HepG2 (cell line): ENCODE measurements around the gene CTU2. TPM values are rescaled to one million over a fixed set of nuclear protein-coding genes. Genes with fewer than 3 reads are reported as not detected.

Experiments
- ADNP ChIP-seq: sonication (generic); formaldehyde crosslinking; IDR thresholded peaks from 2 replicates; pipeline ENCODE4 v1.4.0; 2020; ENCODE audit warnings: missing genetic modification reagents
- KDM5B ChIP-seq: sonication (generic); formaldehyde crosslinking; IDR thresholded peaks from 2 replicates; pipeline ENCODE4 v1.4.0; 2020; ENCODE audit warnings: missing genetic modification reagents, mild to moderate bottlenecking, borderline replicate concordance
- MTA1 ChIP-seq: sonication (generic); formaldehyde crosslinking; IDR thresholded peaks from 2 replicates; pipeline ENCODE4 v1.4.0; 2020; ENCODE audit warnings: missing genetic modification reagents, mild to moderate bottlenecking, borderline replicate concordance
- NFIC ChIP-seq: IDR thresholded peaks from 2 replicates; pipeline ENCODE4 v1.6.1; 2012; ENCODE audit warnings: mild to moderate bottlenecking, low read length, inconsistent platforms
- PHF21A ChIP-seq: sonication (generic); formaldehyde crosslinking; IDR thresholded peaks from 2 replicates; pipeline ENCODE4 v1.5.0; 2020; ENCODE audit warnings: mild to moderate bottlenecking, missing genetic modification reagents
- PHF5A ChIP-seq: IDR thresholded peaks from one replicate; pipeline ENCODE4 v1.6.1; 2018; ENCODE audit warnings: low read depth, missing genetic modification reagents; ENCODE audit not compliant: unreplicated experiment
- SIX1 ChIP-seq: sonication (generic); formaldehyde crosslinking; IDR thresholded peaks from 2 replicates; pipeline ENCODE4 v1.4.0; 2020; ENCODE audit warnings: missing genetic modification reagents, borderline replicate concordance
- ZBTB20 ChIP-seq: sonication (generic); formaldehyde crosslinking; IDR thresholded peaks from 2 replicates; pipeline ENCODE4 v1.8.1; 2023; ENCODE audit warnings: missing genetic modification reagents, low read depth, mild to moderate bottlenecking, borderline replicate concordance
- ZBTB7B ChIP-seq: sonication (generic); formaldehyde crosslinking; IDR thresholded peaks from 2 replicates; pipeline ENCODE4 v1.4.0; 2020; ENCODE audit warnings: missing genetic modification reagents
- ZIK1 ChIP-seq: sonication (generic); formaldehyde crosslinking; IDR thresholded peaks from 2 replicates; pipeline ENCODE4 v1.5.0; 2020; ENCODE audit warnings: mild to moderate bottlenecking, low read depth, missing genetic modification reagents, borderline replicate concordance
- ZMYM4 ChIP-seq: sonication (generic); formaldehyde crosslinking; IDR thresholded peaks from 2 replicates; pipeline ENCODE4 v1.8.1; 2023; ENCODE audit warnings: mild to moderate bottlenecking, missing genetic modification reagents
- ZNF180 ChIP-seq: sonication (generic); formaldehyde crosslinking; IDR thresholded peaks from 2 replicates; pipeline ENCODE4 v1.4.0; 2020; ENCODE audit warnings: low read depth, missing genetic modification reagents, borderline replicate concordance
- ZNF530 ChIP-seq: sonication (generic); formaldehyde crosslinking; IDR thresholded peaks from 2 replicates; pipeline ENCODE4 v1.5.0; 2020; ENCODE audit warnings: low read depth, mild to moderate bottlenecking, missing genetic modification reagents
- ZNF543 ChIP-seq: sonication (generic); formaldehyde crosslinking; IDR thresholded peaks from 2 replicates; pipeline ENCODE4 v1.4.0; 2020; ENCODE audit warnings: mild to moderate bottlenecking, missing genetic modification reagents
- ZNF619 ChIP-seq: sonication (generic); formaldehyde crosslinking; IDR thresholded peaks from 2 replicates; pipeline ENCODE4 v1.4.0; 2020; ENCODE audit warnings: mild to moderate bottlenecking, missing genetic modification reagents
- ZNF749 ChIP-seq: sonication (generic); formaldehyde crosslinking; IDR thresholded peaks from 2 replicates; pipeline ENCODE4 v1.8.0; 2022; ENCODE audit warnings: mild to moderate bottlenecking, missing genetic modification reagents, moderate library complexity, borderline replicate concordance
- ZSCAN21 ChIP-seq: sonication (generic); formaldehyde crosslinking; IDR thresholded peaks from 2 replicates; pipeline ENCODE4 v1.8.0; 2022; ENCODE audit warnings: mild to moderate bottlenecking, missing genetic modification reagents, moderate library complexity, borderline replicate concordance
- ZSCAN29 ChIP-seq: sonication (generic); formaldehyde crosslinking; conservative IDR thresholded peaks from 2 replicates; pipeline ENCODE4 v1.4.0; 2020; ENCODE audit warnings: mild to moderate bottlenecking, missing genetic modification reagents
- polyA plus RNA-seq, 8 experiments: library from polyadenylated mRNA; depleted of rRNA in 3 of 8; stranded (reverse) in 7 of 8; unstranded in 1 of 8; fragments of >200 nt; fragmentation: Illumina TruSeq in 4 of 8; extraction: Trizol in 4 of 8; gene quantifications; 2 replicates each; pipeline versions ENCODE4 v1.2.1 to v1.2.3, GENCODE V29; 2011 to 2016; ENCODE audit warnings: low read depth in 4 of 8, missing spikeins in 1 of 8, mixed read lengths in 1 of 8; ENCODE audit not compliant: insufficient read depth in 1 of 8
- total RNA-seq, 5 experiments: library from RNA; depleted of rRNA; stranded (reverse); fragments of >200 nt; fragmentation: Illumina TruSeq; extraction: Trizol; gene quantifications; 2 replicates each; pipeline ENCODE4 v1.2.3, GENCODE V29; 2016; ENCODE audit warnings: low read depth in 1 of 5
- TF ChIP-seq, protein P1 (sequence below): fragments of 450-650 bp; IDR thresholded peaks from 2 replicates; pipeline ENCODE4 v1.6.1; 2017
- TF ChIP-seq, protein P2 (sequence below): sonication (generic); formaldehyde crosslinking; IDR thresholded peaks from 2 replicates; pipeline ENCODE4 v1.4.0; 2020; ENCODE audit warnings: missing genetic modification reagents, mild to moderate bottlenecking, borderline replicate concordance
- TF ChIP-seq, protein P3 (sequence below): sonication (generic); formaldehyde crosslinking; IDR thresholded peaks from 2 replicates; pipeline ENCODE4 v1.4.0; 2020; ENCODE audit warnings: missing genetic modification reagents
- TF ChIP-seq, protein P4 (sequence below): IDR thresholded peaks from 2 replicates; pipeline ENCODE4 v1.6.1; 2016; ENCODE audit warnings: missing genetic modification reagents, missing compliant biosample characterization

The CTU2 gene
- total and polyA plus RNA-seq, 2 of the 13 experiments (the other 11 are each of a cell fraction or from before 2014, with no cell fraction given) = 13.3 to 21.9 TPM

DNA sequence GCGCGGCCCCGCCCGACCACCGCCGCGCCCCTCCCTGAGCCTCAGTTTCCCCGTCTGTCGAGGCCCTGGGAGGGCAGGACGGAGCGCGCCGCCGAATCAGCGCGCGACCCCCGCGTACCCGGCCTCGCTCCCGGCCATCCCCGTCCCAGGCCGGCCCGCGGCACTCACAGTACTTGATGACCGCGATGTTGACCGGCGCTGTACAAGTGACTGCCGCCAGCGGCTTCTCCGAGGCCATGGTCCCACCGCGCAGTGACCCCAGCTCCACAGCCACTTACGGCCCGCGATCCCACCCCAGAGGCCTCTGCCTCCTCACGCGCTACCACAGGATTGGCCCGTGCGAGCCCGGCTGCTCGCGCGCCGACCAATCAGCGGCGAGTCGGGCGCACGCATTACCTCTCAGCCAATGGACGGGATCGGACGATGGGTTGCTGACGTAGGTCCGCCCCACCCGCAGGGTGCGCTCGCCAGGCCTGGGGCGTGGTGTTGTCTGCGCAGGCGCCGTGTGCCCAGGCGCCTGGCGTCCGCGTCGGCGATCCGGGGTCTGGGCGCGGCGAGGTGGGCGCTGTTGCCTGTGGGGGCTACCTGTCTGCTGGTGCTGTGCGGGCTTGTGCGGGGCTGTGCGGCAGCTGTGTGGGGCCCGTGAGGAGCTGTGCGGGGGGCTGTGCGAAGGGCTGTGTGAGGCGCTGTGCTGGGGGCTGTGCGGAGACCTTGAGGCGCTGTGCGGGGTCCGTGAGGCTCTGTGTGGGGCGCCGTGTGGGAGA lies 43.3 kb upstream of the CTU2 start, which contains the start of gene MVD (continued):
- peak; percentile 88 for TF ChIP-seq ZIK1
- TF ChIP-seq PHF5A (CRISPR knock-in tag) = peak; percentile 87
- peak; percentile 70; the same call in 1 of the 2 replicates for TF ChIP-seq MTA1
- peak; percentile 79; the same call in 1 of the 2 replicates for TF ChIP-seq ZNF619 (CRISPR knock-in tag)
- peak; percentile 94 for TF ChIP-seq ZMYM4 (CRISPR knock-in tag)
- peak; percentile 92; the same call in 1 of the 2 replicates for TF ChIP-seq ZNF749 (CRISPR knock-in tag)
- TF ChIP-seq, protein P1, sequence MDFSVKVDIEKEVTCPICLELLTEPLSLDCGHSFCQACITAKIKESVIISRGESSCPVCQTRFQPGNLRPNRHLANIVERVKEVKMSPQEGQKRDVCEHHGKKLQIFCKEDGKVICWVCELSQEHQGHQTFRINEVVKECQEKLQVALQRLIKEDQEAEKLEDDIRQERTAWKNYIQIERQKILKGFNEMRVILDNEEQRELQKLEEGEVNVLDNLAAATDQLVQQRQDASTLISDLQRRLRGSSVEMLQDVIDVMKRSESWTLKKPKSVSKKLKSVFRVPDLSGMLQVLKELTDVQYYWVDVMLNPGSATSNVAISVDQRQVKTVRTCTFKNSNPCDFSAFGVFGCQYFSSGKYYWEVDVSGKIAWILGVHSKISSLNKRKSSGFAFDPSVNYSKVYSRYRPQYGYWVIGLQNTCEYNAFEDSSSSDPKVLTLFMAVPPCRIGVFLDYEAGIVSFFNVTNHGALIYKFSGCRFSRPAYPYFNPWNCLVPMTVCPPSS = no peak
- TF ChIP-seq ZBTB20 (CRISPR knock-in tag) = no peak
- no peak for TF ChIP-seq NFIC
- no peak for TF ChIP-seq SIX1 (CRISPR knock-in tag)
- TF ChIP-seq ZNF543 (CRISPR knock-in tag) = peak; percentile 64; the same call in 1 of the 2 replicates
- no peak for TF ChIP-seq ADNP
- TF ChIP-seq, protein P2, sequence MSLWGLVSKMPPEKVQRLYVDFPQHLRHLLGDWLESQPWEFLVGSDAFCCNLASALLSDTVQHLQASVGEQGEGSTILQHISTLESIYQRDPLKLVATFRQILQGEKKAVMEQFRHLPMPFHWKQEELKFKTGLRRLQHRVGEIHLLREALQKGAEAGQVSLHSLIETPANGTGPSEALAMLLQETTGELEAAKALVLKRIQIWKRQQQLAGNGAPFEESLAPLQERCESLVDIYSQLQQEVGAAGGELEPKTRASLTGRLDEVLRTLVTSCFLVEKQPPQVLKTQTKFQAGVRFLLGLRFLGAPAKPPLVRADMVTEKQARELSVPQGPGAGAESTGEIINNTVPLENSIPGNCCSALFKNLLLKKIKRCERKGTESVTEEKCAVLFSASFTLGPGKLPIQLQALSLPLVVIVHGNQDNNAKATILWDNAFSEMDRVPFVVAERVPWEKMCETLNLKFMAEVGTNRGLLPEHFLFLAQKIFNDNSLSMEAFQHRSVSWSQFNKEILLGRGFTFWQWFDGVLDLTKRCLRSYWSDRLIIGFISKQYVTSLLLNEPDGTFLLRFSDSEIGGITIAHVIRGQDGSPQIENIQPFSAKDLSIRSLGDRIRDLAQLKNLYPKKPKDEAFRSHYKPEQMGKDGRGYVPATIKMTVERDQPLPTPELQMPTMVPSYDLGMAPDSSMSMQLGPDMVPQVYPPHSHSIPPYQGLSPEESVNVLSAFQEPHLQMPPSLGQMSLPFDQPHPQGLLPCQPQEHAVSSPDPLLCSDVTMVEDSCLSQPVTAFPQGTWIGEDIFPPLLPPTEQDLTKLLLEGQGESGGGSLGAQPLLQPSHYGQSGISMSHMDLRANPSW (CRISPR knock-in tag) = peak; percentile 62; the same call in 1 of the 2 replicates
- TF ChIP-seq ZNF180 (CRISPR knock-in tag) = 0 out of 2 replicates have a peak, but pooled peaks have one; percentile 37
- TF ChIP-seq ZNF530 (CRISPR knock-in tag) = 0 out of 2 replicates have a peak, but pooled peaks have one; percentile 9
- TF ChIP-seq, protein P3, sequence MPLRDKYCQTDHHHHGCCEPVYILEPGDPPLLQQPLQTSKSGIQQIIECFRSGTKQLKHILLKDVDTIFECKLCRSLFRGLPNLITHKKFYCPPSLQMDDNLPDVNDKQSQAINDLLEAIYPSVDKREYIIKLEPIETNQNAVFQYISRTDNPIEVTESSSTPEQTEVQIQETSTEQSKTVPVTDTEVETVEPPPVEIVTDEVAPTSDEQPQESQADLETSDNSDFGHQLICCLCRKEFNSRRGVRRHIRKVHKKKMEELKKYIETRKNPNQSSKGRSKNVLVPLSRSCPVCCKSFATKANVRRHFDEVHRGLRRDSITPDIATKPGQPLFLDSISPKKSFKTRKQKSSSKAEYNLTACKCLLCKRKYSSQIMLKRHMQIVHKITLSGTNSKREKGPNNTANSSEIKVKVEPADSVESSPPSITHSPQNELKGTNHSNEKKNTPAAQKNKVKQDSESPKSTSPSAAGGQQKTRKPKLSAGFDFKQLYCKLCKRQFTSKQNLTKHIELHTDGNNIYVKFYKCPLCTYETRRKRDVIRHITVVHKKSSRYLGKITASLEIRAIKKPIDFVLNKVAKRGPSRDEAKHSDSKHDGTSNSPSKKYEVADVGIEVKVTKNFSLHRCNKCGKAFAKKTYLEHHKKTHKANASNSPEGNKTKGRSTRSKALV (CRISPR knock-in tag) = peak; percentile 50; the same call in 1 of the 2 replicates
- TF ChIP-seq KDM5B (CRISPR knock-in tag) = peak; percentile 97
- peak; percentile 64 for TF ChIP-seq ZSCAN29 (CRISPR knock-in tag)
- TF ChIP-seq ZSCAN21 (CRISPR knock-in tag) = peak; percentile 97
- peak; percentile 83; the same call in 1 of the 2 replicates for TF ChIP-seq ZBTB7B
- TF ChIP-seq PHF21A (CRISPR knock-in tag) = peak; percentile 87
- TF ChIP-seq, protein P4, sequence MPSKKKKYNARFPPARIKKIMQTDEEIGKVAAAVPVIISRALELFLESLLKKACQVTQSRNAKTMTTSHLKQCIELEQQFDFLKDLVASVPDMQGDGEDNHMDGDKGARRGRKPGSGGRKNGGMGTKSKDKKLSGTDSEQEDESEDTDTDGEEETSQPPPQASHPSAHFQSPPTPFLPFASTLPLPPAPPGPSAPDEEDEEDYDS (CRISPR knock-in tag) = peak; percentile 99
